GM18498 (cell line): Measurements from ENCODE around the gene MYO3B.

ENCODE experiments used
- ATAC-seq: cut with Tn5 transposase; IDR thresholded peaks from one replicate; pipeline ENCODE4 v1.9.1; 2021; ENCODE audit warnings: mild to moderate bottlenecking, moderate library complexity; ENCODE audit not compliant: unreplicated experiment

Gene MYO3B

DNA sequence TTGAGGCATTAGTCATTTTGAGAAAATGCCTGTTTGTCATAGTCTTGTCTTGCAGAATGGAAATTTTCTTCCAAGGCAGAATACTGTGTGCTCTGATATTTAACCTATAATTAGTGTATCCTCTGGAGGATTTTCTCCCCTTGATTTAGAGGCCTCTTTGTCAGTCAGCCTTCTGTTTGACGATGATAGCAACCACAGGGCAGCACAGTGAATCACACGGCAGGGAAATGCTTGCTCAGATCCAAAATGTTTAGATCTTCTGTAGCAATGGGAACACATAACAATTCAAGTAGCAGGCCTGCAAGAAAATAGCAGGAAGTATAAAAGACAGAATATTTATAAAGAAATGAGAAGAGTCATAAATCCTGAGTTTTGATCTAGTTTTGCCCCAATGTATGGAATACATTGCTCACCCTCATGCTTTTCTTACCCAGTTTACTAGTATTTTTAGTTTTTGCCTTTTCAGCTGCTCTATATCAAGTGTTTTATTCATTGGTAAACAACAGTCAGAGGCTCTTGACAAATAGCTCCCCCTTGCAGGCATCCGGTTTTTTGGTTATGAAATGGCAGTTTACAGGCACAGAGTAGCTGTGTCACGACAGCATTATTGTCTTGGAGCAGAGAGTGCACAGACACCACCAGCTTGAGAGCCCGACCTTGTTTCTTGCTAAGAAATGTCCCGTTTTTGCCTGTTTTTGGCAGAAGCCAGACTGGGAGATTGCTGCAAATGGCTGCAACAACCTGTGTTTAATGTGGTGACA lies 185.1 kb downstream of the MYO3B start:
- no peak for ATAC-seq

DNA sequence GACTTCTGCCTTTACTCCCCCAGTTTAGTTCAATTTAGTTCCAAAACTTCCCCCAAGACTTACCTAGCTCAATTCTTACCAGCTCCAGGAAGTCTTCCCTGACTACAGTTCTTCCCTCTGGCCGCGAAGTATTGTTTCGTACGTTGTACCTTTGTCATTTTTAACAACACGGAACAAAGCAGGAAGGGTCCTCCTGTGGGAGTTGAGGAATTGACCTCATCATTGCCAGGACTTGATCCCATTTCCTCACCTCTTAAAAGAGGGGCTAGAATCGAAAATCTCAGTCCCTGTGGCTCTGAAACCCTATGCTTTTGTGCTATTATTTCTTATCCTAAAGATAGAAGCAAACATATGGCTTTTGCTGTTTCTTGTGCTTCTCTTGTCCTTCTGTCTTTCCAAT lies 187.1 kb downstream of the MYO3B start:
- no peak for ATAC-seq

DNA sequence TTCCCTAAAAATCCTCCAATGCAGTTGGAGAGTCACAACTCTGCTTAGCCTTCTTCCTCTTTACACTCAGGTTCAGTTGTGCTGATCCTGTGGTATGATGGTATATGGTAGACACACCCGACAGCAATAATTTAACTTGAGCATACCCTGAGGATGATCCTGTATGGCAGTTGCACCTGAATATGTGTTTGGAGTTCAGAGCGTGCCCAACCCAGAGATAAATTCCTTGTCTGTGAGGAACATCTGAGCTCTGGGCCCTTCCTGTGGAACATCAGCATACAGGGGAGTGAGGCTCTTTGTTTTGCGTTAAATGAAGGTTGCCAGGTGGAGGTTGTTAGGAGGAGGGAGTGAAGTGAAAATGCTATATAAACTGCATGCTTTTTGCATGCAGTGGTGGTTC lies 187.7 kb downstream of the MYO3B start:
- no peak for ATAC-seq

DNA sequence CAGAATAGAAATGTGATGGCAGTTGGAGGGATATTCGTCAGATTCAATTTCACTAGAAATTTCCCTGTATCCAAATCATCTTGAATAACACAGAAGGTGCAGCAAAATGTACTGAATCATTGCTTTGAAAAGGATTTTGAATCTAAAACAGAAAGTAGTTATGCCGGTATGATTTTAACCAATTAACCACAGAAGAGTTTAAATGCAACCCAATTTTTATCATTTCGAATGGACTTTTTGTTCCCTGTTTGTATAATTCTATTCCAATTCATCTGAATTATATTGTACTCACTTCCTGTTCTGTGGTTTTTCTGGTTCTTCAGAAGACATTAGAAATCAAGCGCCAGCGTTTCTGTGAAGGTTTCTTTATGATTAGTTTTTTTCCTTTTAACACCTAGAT lies 190.4 kb downstream of the MYO3B start:
- no peak for ATAC-seq

DNA sequence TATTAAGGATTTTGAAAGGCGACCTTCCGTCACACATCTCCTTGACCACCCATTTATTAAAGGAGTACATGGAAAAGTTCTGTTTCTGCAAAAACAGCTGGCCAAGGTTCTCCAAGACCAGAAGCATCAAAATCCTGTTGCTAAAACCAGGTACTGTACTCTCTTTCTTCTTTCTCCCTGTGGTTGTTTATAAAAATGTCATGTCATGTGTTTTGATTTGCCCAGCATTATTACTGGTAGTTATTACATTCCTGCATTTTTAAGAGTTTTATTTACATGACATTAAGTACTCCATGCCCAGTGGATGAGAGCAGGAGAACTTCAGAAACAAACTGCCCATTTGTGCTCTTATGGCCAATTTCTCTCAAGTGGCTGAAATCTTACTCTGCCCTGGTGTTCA lies 191.3 kb downstream of the MYO3B start:
- ATAC-seq, result no peak

DNA sequence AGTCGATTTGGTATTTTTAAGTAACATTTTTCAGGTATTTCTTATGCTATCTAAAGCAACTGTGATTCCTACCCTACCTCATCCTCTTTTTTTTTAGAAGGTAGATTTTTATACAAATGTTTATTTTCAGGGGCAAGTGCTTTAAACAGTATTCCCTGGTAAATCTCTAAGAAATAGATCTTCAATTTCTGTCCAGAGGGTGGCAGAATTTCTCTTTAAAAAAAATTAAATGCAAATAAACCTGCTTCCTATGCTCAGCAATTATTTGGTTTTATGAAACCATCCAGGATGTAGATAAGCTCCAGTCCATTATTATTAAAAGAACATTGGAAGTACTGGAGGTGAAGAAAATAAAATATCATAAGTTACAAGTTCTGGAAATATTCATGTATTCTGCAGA lies 191.9 kb downstream of the MYO3B start:
- no peak for ATAC-seq

DNA sequence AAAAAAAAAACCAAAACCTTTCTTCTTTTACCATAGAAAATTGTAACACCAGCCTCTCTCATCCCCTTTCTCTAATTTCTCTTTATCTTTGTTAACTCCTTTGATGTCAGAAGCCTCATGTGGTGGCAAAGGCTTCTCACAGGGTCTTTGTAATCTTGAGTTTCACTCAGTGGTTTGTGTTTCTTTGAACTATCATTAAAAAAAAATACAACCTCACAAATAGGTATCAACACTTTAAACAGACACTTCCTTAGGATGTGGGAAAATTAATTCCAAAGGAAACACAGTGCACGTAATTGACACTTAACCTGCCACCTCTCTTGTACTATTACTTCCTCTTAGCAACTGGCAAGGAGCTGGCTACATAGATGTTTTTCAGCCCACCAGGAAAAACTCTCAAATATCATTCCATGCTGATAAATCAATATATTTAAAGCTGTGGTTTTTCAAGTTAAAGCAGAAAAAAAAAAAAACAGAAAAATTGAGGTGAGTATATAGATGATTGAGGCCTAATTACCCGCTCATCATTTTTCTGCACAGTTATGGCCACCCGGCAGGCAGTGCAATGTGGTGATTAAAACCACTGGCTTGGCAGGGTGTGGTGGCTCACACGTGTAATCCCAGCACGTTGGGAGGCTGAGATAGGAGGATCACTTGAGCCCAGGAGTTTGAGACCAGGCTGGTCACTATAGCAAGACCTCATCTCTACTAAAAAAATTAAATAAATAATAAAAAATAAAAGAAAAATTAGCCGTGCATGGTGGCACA lies 193.5 kb downstream of the MYO3B start:
- no peak for ATAC-seq

DNA sequence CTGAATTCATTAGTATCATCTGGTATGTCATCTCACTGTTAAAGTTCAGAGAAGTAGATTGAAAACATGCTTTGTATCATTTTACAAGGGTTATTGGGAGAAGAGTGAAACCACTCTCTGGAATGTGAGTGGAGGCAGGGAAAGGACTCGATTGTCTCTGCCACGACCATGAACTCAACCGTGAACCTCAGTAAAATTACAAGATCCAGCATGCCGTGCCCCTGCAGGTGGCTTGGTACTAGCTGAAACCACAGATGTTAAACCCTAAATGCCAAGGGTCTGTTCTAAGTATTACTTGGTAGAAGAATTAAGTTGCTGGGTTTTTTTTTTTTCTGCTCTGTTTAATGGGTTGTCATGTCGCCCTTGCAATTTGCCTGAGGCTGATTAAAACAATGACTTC lies 197.2 kb downstream of the MYO3B start:
- no peak for ATAC-seq

DNA sequence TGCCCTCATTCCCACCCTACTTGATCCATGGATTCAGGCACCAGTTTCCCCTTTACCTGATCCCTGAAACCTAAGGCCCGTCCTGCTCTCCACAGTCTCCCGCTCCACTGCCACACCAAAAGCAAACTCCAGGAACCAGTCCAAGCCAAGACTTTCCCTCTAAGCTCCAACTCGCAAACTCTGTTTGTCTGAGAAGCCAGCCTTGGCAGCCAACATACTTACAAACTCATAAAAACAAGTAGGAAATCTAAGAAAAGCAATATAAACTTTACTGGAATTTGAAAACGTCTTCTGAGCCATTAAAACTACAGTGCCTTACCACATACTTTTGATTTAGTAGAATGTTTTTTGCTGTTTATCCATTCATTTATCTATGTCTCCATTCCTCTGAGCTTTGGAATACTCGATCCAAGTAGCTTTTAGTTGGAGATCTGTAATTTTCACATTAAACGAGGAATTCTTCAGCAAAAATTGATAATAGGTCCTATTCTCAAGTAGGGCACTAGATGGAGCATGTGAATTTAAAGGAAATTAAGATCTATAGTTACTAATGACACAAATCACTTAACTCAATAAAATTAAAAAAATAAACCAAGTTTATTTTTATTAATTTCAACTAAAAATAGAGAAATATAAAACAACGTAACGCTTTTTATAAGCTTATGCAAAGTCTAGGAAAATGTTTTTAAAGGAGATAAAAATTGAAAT lies 199.7 kb downstream of the MYO3B start:
- ATAC-seq, result no peak

DNA sequence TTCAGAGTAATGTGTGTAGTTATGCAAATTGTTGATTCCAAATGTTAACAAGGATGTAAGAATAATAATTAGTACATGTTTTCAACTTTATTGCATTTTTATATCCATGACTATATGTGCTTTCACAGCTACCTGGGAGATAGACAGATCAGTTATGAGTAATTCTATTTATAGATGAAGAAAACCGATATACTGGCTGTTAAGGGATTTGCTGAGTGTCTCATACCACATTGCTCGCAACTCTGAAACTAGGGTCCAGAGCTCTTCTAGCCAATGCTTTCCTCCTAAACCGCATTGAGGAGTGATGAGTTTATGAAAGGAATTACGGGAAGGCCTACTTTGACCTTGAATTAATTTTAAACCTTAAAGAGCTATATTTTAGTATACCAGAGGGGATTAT lies 202.3 kb downstream of the MYO3B start:
- no peak for ATAC-seq

DNA sequence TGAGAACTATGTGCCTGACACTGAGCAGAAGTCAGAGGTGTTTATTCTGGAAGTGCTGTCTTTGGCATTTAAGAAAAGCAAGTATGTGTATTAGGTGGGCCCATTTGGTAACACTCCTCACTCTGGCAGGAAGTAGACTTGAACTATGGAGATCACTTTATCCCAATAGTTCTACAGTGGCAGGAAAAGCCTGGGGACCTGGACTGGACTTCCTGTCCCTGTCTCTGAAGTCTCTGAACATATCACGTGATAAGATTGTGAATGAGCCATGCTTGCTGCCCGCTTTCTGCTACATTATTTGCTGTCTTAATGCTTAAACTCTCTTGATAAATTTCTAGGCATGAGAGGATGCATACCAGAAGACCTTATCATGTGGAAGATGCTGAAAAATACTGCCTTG lies 203.7 kb downstream of the MYO3B start:
- ATAC-seq, result no peak

DNA sequence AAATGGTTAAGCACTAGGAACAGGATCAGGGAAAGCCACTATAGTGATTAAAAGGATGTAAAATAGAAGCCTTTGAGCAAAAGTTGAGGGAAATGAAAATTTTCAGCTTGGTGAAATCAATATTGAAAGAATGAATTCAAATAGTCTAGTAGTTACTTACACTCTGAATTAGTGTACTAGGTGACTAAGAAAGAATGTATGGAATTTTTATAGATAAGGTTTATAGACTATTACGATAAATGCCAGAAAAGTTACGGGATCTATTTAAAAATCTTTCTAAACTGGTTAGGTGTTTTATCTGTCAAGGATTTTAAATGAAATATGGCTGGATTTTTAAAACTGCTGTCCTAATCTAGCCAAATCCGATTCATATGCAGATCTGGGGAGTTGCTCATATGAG lies 208.6 kb downstream of the MYO3B start:
- ATAC-seq, result no peak

DNA sequence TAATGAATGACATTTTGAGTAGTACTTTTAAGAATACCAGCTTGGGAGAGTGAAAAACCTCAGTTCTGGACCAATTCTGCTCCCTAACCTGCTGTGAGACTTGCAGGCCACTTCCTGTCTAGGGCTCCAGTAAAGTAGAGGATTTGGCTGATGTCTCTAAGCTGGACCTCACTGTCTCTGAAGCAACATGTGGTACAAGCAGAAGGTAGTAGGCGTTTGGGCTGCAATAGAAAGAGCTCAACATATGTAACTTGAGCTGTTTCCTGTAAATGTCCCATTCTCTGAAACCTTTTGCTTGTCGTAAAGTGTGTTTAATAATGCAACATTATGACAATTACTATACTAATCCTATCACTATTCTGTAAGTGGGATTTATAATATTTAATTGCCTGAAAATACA lies 213.1 kb downstream of the MYO3B start:
- no peak for ATAC-seq

DNA sequence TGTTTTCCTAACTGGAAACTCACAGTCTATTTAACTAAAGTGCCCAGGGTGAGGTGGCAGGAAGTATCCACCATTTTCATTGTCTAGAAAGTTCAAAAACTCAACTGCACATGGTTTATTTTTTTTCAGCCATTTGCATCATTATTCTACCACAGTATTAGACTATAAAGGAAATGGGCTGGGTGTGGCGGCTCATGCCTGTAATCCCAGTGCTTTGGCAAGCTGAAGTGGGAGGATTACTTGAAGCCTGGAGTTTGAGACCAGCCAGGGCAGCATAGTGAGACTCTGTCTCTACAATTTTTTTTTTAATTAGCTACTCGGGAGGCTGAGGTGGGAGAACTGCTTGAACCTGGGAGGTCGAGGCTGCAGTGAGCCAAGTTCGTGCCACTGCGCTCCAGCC lies 213.8 kb downstream of the MYO3B start:
- ATAC-seq, result no peak

DNA sequence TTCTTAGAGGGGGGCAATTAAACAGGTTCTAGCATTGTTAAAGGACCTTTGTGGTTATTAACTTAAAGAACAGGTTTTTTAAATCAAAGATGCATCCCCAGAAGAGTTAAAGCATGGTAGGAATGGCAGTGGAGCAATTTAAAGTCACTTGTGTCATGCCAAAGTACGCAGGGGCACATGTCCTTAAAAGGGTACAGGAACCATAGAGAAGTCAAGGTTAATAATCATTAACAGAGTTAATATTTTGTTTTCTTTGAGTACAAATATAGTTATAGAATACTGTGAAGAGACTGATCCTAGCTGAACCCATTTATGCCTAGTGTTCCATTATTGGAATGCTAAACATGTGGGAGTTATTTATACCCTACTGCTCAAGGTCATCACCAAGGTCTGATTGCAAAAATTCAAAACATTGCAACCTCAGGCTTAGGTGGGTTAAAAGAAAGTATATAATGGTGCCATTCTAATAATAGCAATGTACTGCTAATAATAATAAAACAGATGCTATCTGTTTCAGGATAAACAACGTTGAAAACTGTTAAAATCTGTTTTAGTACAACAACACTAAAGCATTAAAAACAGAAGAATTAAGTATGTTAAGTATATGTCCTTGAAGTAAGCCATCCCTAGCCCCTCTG lies 216.0 kb downstream of the MYO3B start:
- ATAC-seq, result no peak

DNA sequence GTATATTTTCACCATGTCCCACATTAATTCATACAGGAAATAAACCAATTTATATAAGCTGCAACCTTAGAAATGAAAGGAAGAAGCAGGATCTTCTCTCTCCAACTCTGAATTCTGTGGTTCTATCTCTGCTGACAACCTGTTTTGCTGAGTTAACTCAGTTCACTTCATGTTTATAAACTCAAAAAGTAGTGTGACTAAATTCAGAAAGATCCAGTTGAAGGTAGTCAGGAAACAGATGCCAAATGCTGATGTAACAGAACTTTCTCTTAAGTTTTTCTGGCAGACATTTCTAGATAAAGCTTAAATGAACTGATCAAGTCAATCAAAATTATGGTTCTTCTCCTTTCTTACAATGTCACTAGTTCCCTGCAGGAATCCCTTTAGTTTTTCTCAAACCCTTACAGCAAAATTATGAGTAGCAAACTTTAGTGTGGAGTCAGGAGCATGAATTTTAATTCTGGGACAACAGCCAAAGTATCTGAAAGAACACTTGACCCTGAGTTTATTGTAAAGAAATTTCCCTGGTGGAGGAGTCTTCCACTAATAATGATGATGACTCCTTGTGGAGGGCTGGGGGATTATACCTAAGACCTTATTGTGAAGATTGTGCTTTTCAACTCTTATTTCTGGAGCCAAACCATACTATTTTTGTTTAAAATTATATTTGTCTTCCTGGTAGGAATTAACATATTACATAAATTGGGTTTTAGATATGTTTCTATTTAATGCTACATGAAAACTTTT lies 216.9 kb downstream of the MYO3B start:
- ATAC-seq, result no peak

DNA sequence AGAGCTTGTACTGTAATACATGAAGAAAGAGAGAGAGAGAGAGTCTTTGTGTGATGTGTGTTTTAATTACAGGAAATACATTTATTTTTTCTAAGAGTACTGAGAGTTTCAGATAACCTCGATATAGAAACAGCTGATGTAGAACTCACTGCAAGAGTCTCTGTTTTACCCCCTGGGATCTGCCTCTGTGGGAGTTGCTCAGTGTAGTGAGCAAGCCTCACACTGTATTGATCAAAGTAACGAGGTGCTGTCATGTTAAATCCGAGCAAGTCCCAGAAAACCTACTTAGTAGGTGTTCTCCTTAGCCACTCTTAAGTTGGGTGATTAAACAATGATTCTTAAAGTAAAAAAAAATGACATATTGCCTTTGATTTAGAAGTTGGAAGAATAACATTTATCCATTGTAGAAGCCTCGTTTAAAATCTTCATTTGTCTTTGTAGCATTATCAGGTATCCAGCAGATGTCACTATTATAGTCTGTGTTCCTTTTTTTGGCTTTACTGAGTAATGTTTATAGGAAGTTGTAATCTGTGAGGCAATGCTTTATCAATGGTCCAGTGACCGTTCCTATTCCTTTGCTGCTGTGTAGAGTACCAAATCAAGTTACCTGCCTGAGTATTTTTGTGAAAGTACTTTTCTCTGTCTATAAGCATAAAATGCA lies 219.0 kb downstream of the MYO3B start:
- ATAC-seq, result no peak

DNA sequence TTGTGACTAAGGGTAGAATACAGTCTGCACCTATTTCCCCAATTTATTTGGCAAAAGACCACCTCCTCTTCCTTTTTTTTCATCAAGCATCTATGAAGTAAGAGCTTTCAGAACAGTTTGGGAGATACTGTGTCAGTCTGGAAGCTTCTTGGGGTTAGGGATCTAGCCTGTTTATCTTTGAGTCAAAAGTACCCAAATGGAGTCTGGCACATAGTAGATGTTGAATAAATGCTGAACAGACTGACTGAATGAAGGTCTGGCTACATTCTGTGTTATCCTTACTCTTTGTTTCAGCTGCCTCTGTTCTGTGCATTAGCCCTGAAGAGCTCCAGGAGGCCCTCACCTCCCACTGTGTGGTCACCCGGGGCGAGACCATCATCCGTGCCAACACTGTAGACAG lies 223.2 kb downstream of the MYO3B start:
- no peak for ATAC-seq

DNA sequence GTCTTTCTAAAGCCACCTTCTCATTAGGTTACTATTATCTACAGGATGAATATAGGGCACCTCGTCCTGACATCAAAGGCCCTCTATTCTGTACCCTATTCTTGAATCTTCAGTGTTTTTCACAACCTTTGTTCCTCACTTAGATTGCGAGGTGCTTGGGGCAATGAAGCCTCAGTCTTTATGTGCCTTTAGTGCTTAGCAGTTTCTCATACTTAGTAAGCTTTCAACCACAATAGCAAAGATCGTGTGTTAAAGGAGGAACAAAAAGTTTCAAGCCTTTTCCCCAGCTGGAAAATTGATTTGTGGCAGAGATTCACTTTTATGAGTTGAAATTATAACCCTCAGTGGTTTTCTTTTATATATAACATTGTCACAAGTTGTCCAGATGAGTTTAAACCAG lies 226.9 kb downstream of the MYO3B start:
- no peak for ATAC-seq

DNA sequence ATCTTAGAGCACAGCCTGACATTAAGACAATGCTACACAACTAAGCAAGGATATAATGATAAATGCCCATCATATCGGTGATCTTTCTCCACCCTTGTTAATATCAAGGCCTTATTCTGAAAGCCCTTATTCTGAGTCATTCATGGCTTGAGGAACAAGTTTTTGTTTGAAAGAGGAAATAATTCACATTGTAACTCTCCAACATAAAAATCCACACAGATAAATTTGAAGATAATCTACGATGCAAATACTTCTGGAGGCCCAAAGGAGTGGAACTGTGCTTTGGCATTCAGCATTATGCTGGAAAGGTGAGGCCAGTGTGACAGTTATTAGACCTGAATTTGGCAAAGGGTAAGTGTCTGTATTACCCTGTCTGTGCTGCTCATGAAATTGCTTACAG lies 227.4 kb downstream of the MYO3B start:
- ATAC-seq, result no peak
